Activated CD4-positive, alpha-beta T cell treated with anti-CD3 and anti-CD28 coated beads, Interleukin-2, Interleukin-4, amounts not matched to agents 100 ng/mL and 50 ng/mL, durations not matched to agents 16 hours and 8 hours (primary cell): ENCODE measurements around the gene PSMB1.
A peak's percentile ranks its signal among the peaks of the same experiment; 100 is the strongest.

ENCODE experiments used
- DNase-seq: peaks from one replicate; pipeline ENCODE4 v3.0.0-alpha.2; 2020; ENCODE audit warnings: low spot score

Gene PSMB1

GRCh38 chr6:170552765-170553533, at the start of gene PSMB1:
Gene PSMB1, minus strand, starts transcription at chr6:170553307. Its CDS starts 65 bp downstream, at chr6:170553242.
- peak; percentile 92 for DNase-seq

GRCh38 chr6:170597278-170597677, 44.2 kb upstream of the PSMB1 start:
- no peak for DNase-seq

DNA sequence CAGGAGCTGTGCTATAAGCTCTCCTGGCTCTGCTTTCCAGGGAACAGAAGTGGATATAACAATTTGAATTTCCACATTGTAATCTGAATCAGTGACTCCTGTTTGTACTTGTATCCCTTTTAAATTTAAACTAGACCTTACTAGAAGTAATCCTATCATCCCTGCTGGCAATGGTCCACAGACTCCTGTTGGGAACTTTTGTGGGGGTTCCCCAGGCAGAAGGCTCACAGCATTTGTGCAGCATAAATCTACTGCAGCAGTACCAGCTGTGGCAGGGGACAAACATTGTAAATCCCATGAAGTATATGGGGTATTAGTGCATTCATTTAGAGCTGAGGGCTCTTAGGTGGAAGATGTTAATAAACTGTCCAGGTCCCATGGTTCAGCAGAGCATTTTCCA, 43.3 kb upstream of the PSMB1 start:
- DNase-seq: no peak

DNA sequence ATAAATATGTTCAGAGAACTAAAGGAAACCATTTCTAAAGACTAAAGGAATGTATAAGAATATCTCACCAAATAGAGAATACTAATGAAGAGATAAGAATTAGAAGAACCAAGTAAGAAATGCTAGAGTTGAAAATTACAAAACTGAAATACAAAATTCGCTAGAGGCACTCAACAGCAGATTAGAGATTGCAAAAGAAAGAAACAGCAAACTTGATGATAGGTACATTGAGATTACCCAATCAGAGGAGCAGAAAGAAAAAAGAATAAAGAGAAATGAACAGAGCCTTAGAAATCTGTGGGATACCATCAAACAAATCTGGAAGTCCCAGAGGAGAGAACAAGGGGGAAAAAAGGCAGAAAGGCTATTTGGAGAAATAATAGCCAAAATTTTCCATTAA, 37.6 kb upstream of the PSMB1 start:
- no peak for DNase-seq

GRCh38 chr6:170584954-170585498, 31.9 kb upstream of the PSMB1 start:
- no peak for DNase-seq

- peak; percentile 96 for DNase-seq
Measured at GRCh38 chr6:170584181-170584953, 31.3 kb upstream of the PSMB1 start, which contains the start of gene PDCD2. Gene PDCD2, minus strand, starts transcription at chr6:170584637. Its CDS starts 56 bp downstream, at chr6:170584581.

- no peak for DNase-seq
Measured at GRCh38 chr6:170583756-170584180, 30.7 kb upstream of the PSMB1 start.

DNA sequence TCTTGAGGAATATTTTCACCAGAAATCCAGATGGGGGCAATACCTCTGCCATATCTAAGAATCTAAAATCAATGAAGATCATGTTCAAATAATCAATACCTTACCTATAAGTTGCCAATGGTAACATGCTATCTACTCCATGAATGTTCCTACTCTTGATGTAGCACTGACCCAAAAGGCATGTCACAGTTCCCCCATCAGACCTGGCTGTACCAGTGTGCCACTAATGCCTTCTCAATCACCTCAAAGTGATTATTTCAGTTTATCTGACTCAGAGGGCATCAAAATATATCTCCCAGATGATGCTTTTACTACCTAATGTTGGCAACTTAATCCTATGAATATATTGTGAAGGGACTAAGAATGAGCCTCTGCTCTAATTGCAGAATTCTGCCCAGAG, 25.8 kb upstream of the PSMB1 start:
- DNase-seq: no peak

DNA sequence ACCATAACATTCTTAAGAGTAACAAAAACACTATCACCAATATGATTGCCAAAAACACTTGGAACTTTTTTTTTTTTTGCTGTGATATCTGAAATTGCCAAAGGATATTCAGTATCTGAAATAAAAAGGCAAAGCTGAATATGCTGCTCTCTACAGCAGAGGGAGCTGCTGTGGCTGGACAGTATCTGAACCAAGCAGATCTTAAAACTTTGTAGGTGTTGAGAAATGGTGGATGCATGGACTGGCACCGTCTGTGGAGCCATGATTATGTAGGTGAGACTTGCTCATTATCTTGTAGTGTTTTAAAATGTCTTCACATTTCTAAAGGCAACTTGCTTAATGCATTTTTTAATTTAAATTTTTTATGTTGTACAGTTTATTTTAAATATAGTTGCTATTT, 22.1 kb upstream of the PSMB1 start:
- DNase-seq: no peak

DNA sequence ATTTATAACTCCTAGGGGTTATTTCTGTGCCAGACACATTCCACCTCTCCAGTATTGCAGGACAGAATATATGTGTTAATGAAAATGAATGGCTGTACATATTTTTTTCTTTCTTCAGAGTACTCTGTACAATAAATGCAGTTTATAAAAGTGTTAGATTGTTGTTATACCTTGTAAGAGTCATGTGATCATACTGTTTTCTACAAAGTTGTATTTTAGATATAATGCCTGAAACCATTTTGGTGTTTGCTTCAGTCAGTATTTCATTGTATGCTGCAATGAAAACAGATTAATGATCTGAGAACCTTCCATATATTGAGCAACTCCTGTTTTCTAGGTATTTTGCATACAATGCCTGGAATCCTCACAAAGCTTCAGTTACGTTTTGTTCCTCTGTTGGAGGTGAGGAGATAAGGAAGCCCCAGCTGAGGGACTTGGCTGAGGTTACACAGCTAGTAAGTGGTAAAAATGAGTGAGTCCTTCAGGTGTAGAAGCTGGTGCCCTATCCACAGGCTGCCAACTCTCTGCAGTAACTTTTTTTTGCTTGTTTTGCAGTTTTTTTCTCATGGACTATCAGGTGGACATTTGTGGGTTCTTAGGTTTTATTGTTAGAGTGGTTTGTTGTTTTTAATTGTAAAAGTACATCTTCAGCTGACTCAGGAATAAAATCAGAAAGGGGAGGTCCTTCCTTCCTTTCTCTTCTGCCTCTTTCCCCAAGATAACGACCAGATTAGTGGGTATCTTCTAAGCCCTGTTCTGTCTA, 19.8 kb upstream of the PSMB1 start:
- DNase-seq: no peak

DNA sequence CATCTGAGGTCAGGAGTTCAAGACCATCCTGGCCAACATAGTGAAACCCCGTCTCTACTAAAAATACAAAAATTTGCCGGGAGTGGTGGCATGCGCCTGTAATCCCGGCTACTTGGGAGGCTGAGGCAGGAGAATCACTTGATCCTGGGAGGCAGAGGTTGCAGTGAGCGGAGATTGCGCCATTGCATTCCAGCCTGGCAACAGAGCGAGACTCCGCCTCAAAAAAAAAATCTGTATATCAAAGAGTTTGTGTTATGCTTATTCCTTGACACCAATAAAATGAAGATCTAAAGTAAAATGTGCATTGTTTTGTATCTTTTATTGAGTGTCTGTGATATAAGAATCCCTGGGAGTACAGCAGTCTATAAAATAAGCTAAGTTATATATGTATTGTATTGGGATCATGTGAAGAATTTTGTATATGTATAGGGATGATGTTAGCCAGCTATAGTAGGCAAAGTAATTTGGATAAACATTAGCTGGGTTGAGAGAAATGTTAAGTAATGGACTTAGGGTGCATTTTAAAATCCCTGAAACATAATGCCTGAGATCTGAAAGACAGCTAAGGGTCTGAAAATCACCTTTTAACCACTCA, 11.9 kb upstream of the PSMB1 start:
- DNase-seq: no peak

DNA sequence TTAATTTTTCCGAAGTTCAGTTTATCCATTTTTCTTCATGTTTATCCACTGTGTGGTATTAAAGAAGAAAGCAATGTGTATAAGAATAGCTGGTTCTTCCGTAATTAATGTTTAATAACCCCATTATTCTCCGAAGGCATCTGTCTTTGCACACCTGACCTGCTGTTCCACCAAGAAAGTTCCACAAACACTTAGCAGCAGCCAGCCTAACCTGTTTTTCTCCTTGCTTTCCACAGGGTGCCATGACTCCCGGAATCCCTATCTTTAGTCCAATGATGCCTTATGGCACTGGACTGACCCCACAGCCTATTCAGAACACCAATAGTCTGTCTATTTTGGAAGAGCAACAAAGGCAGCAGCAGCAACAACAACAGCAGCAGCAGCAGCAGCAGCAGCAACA, 8.4 kb upstream of the PSMB1 start:
- no peak for DNase-seq

DNA sequence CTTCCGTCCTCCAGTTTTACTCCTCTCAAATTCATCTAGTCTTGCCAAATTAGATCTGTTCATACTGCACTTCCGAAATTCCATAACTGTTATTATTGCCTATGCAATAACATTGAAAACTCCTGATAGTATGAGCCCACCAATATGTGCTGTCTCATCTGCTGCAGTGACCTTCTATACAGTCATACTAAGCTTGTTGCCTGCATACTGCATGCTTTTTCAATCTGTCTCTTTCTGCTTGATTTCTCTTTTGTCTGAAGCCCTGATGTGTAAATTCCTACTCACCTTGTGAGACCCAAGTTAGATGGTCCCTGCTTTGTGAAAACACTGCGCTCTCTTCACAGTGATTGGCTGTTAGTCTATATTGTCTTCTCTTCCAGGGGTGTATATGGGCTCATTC, 2.2 kb upstream of the PSMB1 start:
- no peak for DNase-seq

DNA sequence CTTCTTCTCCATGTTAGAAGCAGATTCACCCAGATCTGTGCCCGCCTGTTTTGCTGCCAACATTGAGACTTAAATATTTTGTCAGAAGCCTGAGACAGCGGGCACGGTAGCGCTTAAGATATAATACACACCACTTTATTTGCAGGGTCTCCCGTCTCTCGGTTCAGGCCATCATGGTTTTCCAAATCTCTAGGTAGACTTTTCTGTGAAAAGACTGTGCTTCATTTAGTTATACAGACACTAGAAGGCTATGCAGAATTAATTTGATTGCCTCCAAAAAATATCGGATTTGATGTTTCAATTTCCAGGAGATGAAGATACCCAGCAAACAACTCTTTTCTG, 1.7 kb upstream of the PSMB1 start:
- DNase-seq: no peak

DNA sequence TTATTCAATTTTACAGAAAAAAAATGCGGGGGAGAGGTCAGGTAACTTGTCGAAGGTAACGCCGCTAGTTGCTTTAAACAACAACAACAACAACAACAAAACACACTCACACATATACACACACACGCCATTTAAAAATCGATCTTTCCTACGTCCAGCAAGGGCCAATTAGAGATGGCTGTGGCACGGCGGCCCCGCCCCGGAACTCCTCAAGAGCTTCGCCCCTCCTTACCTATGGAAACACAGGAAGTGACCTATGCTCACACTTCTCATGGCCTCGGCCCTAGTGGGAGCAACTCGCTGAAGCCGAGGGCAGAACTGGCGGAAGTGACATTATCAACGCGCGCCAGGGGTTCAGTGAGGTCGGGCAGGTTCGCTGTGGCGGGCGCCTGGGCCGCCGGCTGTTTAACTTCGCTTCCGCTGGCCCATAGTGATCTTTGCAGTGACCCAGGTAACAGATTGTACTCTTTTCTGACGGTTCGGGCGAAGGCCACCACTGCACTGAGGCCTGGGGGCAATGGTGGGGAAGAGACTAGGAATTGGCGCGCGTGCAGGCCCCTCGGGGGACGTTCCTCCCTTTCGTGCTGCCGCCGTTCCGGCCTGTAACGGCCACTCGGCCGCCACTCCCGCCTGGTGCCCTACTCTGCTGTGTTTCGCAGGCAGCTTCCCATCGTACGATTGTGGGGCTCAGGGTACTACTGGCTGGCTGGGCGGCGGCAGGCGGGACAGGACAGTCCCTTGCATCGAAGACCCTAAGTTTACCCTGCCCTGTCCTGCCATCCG, 1.1 kb upstream of the PSMB1 start, which contains the start of gene TBP:
Gene TBP, plus strand, starts transcription at position 357 of the 783 bp plus-strand sequence. CDS start 2,661 bp downstream, outside the sequence.
- DNase-seq: peak; percentile 97

DNA sequence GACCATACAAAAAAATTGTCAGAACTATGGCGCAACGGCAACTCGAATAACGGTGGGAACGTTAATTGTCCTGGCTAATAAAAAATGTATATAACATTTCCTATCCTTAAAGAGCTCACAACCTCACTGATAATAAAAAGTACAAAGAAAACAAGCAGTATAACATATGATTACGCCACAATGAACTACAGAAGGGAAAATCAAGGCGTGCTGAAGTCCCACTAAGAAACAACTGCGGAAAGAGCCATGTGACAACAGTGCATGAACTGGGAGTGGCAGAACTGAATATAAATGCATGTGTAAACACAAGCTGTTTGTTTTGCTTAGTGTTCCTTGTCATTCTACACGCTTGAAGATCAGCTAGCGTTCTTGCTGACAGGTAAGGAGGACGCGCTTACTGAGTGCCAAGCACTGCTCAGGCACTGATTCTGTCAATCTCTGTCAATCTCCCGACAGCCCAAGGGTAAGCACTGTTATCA, 466 bp upstream of the PSMB1 start:
- DNase-seq: no peak

DNA sequence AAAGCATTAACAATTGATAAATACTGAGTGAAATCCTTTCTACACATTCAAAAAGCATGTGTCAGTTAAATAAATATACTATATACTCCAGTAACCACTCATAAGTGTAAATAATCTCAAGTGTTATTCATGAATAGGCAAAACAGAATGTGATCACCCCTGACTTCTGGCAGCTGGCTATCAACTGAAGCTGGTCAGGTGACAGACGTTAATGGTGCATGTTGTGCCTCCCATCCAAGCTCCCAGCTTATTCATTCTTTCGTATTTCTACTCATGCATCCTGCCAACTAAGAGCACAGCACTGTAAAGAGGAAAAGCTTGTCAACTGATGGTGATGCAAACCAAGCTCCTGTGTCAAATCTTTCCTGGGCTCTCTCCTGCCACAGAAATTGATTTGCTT, 7.7 kb downstream of the PSMB1 start:
- DNase-seq: no peak

- no peak for DNase-seq
Measured at GRCh38 chr6:170542031-170542719, 10.9 kb downstream of the PSMB1 start.

- DNase-seq: no peak
Measured at GRCh38 chr6:170537329-170537728, 15.8 kb downstream of the PSMB1 start.

DNA sequence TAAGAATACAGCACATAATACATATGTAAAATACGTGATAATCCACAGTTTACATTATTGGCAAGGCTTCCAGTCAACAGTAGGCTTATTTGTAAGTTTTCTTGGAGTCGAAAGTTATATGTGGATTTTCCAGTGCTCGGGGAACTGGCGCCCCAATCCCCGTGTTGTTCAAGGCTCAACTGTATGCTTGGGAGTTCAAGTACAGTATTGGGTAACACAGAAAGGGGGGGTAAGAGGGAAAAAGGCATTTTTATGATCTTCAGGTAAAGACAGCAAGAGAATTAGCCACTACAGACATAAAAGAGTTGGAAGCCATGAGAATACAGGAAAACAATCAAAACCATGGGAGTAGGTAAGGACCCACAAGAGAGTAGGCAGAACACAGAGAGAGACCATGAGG, 16.4 kb downstream of the PSMB1 start:
- no peak for DNase-seq
